ENCODE measurements around the gene BLOC1S4.
A peak's percentile ranks its signal among the peaks of the same experiment; 100 is the strongest.
"Not testable (repeated sequence)": the region's sequence is repeated elsewhere in the genome, so short reads cannot be mapped to it uniquely, and the experiment has no call there.

BLOC1S4 gene

GRCh38 chr4:6718932-6719610, 3.1 kb downstream of the BLOC1S4 start:
- no peak for DNase-seq (ENCODE audit: low spot score)

GRCh38 chr4:6719611-6720179, 3.7 kb downstream of the BLOC1S4 start:
- no peak for DNase-seq (ENCODE audit: low spot score)

GRCh38 chr4:6720202-6720699, 4.3 kb downstream of the BLOC1S4 start:
- peak; percentile 95 for DNase-seq (ENCODE audit: low spot score)

GRCh38 chr4:6721121-6721520, 5.1 kb downstream of the BLOC1S4 start:
- no peak for DNase-seq (ENCODE audit: low spot score)

- no peak for DNase-seq (ENCODE audit: low spot score)
Measured at GRCh38 chr4:6722891-6723290, 6.9 kb downstream of the BLOC1S4 start.

- no peak for DNase-seq (ENCODE audit: low spot score)
Measured at GRCh38 chr4:6723851-6724250, 7.9 kb downstream of the BLOC1S4 start.

GRCh38 chr4:6724421-6725111, 8.6 kb downstream of the BLOC1S4 start:
- DNase-seq (ENCODE audit: low spot score), result no peak

GRCh38 chr4:6725427-6725961, 9.5 kb downstream of the BLOC1S4 start:
- DNase-seq (ENCODE audit: low spot score), result not testable (repeated sequence)

- DNase-seq (ENCODE audit: low spot score), result peak; percentile 51
Measured at GRCh38 chr4:6727081-6727942, 11.3 kb downstream of the BLOC1S4 start.

GRCh38 chr4:6727943-6728250, 11.9 kb downstream of the BLOC1S4 start:
- DNase-seq (ENCODE audit: low spot score), result no peak

GRCh38 chr4:6728320-6729029, 12.5 kb downstream of the BLOC1S4 start:
- DNase-seq (ENCODE audit: low spot score), result no peak

- DNase-seq (ENCODE audit: low spot score), result no peak
Measured at GRCh38 chr4:6730603-6731317, 14.8 kb downstream of the BLOC1S4 start.

- DNase-seq (ENCODE audit: low spot score), result no peak
Measured at GRCh38 chr4:6731318-6731675, 15.3 kb downstream of the BLOC1S4 start.

- DNase-seq (ENCODE audit: low spot score), result no peak
Measured at GRCh38 chr4:6731780-6732179, 15.8 kb downstream of the BLOC1S4 start.

GRCh38 chr4:6732441-6733357, 16.7 kb downstream of the BLOC1S4 start:
- peak; percentile 61 for DNase-seq (ENCODE audit: low spot score)

- peak; percentile 5 for DNase-seq (ENCODE audit: low spot score)
Measured at GRCh38 chr4:6733358-6734164, 17.6 kb downstream of the BLOC1S4 start.

- peak; percentile 4 for DNase-seq (ENCODE audit: low spot score)
Measured at GRCh38 chr4:6734165-6734786, 18.3 kb downstream of the BLOC1S4 start.

GRCh38 chr4:6739920-6740319, 23.9 kb downstream of the BLOC1S4 start:
- DNase-seq (ENCODE audit: low spot score), result no peak
